PC-3 (cell line): ENCODE results near the gene PMF1. TPM values are rescaled to one million over a fixed set of nuclear protein-coding genes. Genes with fewer than 3 reads are reported as not detected.
A peak's percentile ranks its signal among the peaks of the same experiment; 100 is the strongest.

ENCODE experiments used
- ATAC-seq: fragments of 200-7000 bp; cut with Tn5 transposase; 2 replicates; pipeline ENCODE4 v1.9.1; 2020; ENCODE audit warnings: mild to moderate bottlenecking, moderate library complexity
- Bru-seq: library from RNA; stranded (reverse); fragments of 400-500 nt; gene quantifications from one replicate; lab custom pipeline; 2021; lab: Mats Ljungman, UMichigan
- BruChase-seq, 2 experiments: library from RNA; stranded (reverse); fragments of 400-500 nt; gene quantifications; one replicate each; lab custom pipeline; 2021; lab: Mats Ljungman, UMichigan
- BruUV-seq: library from RNA; stranded (reverse); fragments of 400-500 nt; replicated peaks from 2 replicates; lab custom pipeline; 2021; lab: Mats Ljungman, UMichigan
- CTCF ChIA-PET: fragments of 300-600 bp; sonication (Branson Sonifier 250); formaldehyde crosslinking; loops from one replicate; lab custom pipeline; 2022; ENCODE audit warnings: antibody characterized with exemption; lab: Charles Lee
- POLR2A ChIA-PET: fragments of 300-600 bp; sonication (Branson Sonifier 250); formaldehyde crosslinking; loops from one replicate; lab custom pipeline; 2022; ENCODE audit warnings: antibody characterized with exemption; ENCODE audit not compliant: unreplicated experiment; lab: Charles Lee
- DNase-seq: peaks from one replicate; pipeline ENCODE4 v3.0.0-alpha.2; 2015
- H2AFZ ChIP-seq: fragments of 300-600 bp; sonication (generic); 2 replicates; pipeline ENCODE4 v1.6.0; 2016; ENCODE audit warnings: antibody characterized with exemption, low read length
- H3F3A ChIP-seq: fragments of 300-600 bp; sonication (generic); one replicate; pipeline ENCODE4 v1.6.0; 2017; ENCODE audit warnings: antibody characterized with exemption, low read length, control low read depth, mild to moderate bottlenecking; ENCODE audit not compliant: unreplicated experiment
- H3K27ac ChIP-seq: fragments of 300-600 bp; sonication (generic); 2 replicates; pipeline ENCODE4 v1.5.1; 2016; ENCODE audit warnings: mild to moderate bottlenecking, low read length
- H3K27me3 ChIP-seq: fragments of 300-600 bp; sonication (generic); 2 replicates; pipeline ENCODE4 v1.6.1; 2016; ENCODE audit warnings: low read length, mixed read lengths
- H3K36me3 ChIP-seq: fragments of 300-600 bp; sonication (generic); 2 replicates; pipeline ENCODE4 v1.6.1; 2016; ENCODE audit warnings: low read depth, mixed run types, low read length, mixed read lengths
- H3K4me1 ChIP-seq: fragments of 300-600 bp; sonication (generic); 2 replicates; pipeline ENCODE4 v1.5.1; 2016; ENCODE audit warnings: low read length; ENCODE audit not compliant: insufficient read depth
- H3K4me2 ChIP-seq: fragments of 300-600 bp; sonication (generic); 2 replicates; pipeline ENCODE4 v1.6.0; 2016; ENCODE audit warnings: low read length
- H3K4me3 ChIP-seq: fragments of 300-600 bp; sonication (generic); 2 replicates; pipeline ENCODE4 v1.5.1; 2016; ENCODE audit warnings: mild to moderate bottlenecking, low read length, mixed read lengths
- H3K79me2 ChIP-seq: fragments of 300-600 bp; sonication (generic); 2 replicates; pipeline ENCODE4 v1.6.1; 2017; ENCODE audit warnings: low read length, mixed read lengths
- H3K9ac ChIP-seq: fragments of 300-600 bp; sonication (generic); 2 replicates; pipeline ENCODE4 v1.6.0; 2016; ENCODE audit warnings: mild to moderate bottlenecking, low read length
- H3K9me2 ChIP-seq: fragments of 300-600 bp; sonication (generic); replicated peaks from 2 replicates; pipeline ENCODE4 v1.6.1; 2016; ENCODE audit warnings: mixed run types, low read length, mixed read lengths
- H3K9me3 ChIP-seq: fragments of 300-600 bp; sonication (generic); 2 replicates; pipeline ENCODE4 v1.6.1; 2016; ENCODE audit warnings: low read length, mixed read lengths
- H4K20me1 ChIP-seq: fragments of 300-600 bp; sonication (generic); 2 replicates; pipeline ENCODE4 v1.6.1; 2016; ENCODE audit warnings: low read length, mixed read lengths
- CTCF ChIP-seq: fragments of 300-600 bp; sonication (generic); conservative IDR thresholded peaks from 2 replicates; pipeline ENCODE4 v1.5.1; 2017; ENCODE audit warnings: antibody characterized with exemption, low read depth, mild to moderate bottlenecking, low read length
- EZH2 ChIP-seq: fragments of 300-600 bp; sonication (generic); IDR thresholded peaks from one replicate; pipeline ENCODE4 v1.6.1; 2017; ENCODE audit warnings: antibody characterized with exemption, mild to moderate bottlenecking, low read length; ENCODE audit not compliant: unreplicated experiment
- EZH2phosphoT487 ChIP-seq: fragments of 300-600 bp; sonication (generic); IDR thresholded peaks from 2 replicates; pipeline ENCODE4 v1.6.1; 2018; ENCODE audit warnings: mild to moderate bottlenecking, antibody characterized with exemption, low read length, borderline replicate concordance
- intact Hi-C: fragments of 100-400 bp; cut with micrococcal nuclease; formaldehyde crosslinking; loops from 2 replicates; pipeline ENCODE4 v1.9.0; 2023
- long read RNA-seq: library from polyadenylated mRNA; unstranded; transcript quantifications from one replicate; pipeline ENCODE4 v2.0.0, GENCODE V29; 2021; ENCODE audit not compliant: unreplicated experiment
- total RNA-seq: library from RNA; depleted of rRNA; stranded (reverse); fragments of >200 nt; gene quantifications from 2 replicates; pipeline ENCODE4 v1.2.3, GENCODE V29; 2014; rRNA removed

PMF1 gene
- total RNA-seq (131 and 163 TPM in 2 replicates), Bru-seq, nascent RNA (percentile 88 among the genes with signal in this experiment), BruChase-seq, experiment 1, labeled RNA remaining after a 6-hour chase (percentile 94 among the genes with signal in this experiment), BruChase-seq, experiment 2, labeled RNA remaining after a 2-hour chase (percentile 91 among the genes with signal in this experiment)
- long read RNA-seq, transcript PMF1-202 (5 exons, 1,068 nt) = major isoform, 32 of 39 reads
- long read RNA-seq, partial matches to known transcripts = 2 of 39 reads
- long read RNA-seq, other reads (novel, unspliced or antisense) = 2 of 39 reads

GRCh38 chr1:156212833-156213643, at the start of gene PMF1:
Gene PMF1 (plus strand): TSS chr1:156213007. CDS start chr1:156213016, 9 bp downstream.
- ATAC-seq (peak; percentile 96), DNase-seq (peak; percentile 97)
- intact Hi-C loops = no loop called here
- POLR2A ChIA-PET = interaction anchor here (0.6 to 1.2 kb wide), 8 partner anchors 12 to 516 kb away, joined by 3 to 13 read pairs (median 4); partner anchors contain the start of gene SLC25A44
- TSS peak; percentile 80 for BruUV-seq
- Histone ChIP-seq H3K4me3 (peak within 1 kb of the TSS; percentile 84), H3K9me2 (no peaks in the 10 kb centered on the region), H3K27ac (peak within 1 kb of the TSS; percentile 85), H3K79me2 (peaks cover 22% of the 10 kb centered on the region), H3K4me2 (peak within 1 kb of the TSS; percentile 95), H3K9ac (peak within 1 kb of the TSS; percentile 93), H4K20me1 (no peaks in the 10 kb centered on the region), H3F3A (no peaks in the 10 kb centered on the region), H2AFZ (peak within 1 kb of the TSS; percentile 88), H3K36me3 (peaks cover 16% of the 10 kb centered on the region), H3K4me1 (peaks cover 23% of the 10 kb centered on the region), H3K27me3 (no peaks in the 10 kb centered on the region), H3K9me3 (no peaks in the 10 kb centered on the region)
- CTCF ChIA-PET = interaction anchor here (1.0 to 1.1 kb wide), 3 partner anchors 12 to 83 kb away, joined by 3 to 19 read pairs (median 13); no protein-coding TSS in a partner anchor
- no peak for TF ChIP-seq EZH2
- TF ChIP-seq EZH2phosphoT487 = no peak
- no peak for TF ChIP-seq CTCF

- Histone ChIP-seq H3F3A (no peaks in the 10 kb centered on the region), H3K4me2 (no peak overlapping the region), H3K9me3 (no peaks in the 10 kb centered on the region), H3K79me2 (no peaks in the 10 kb centered on the region), H3K27ac (no peak overlapping the region), H3K9ac (no peak overlapping the region), H4K20me1 (no peaks in the 10 kb centered on the region), H2AFZ (no peak overlapping the region), H3K4me1 (peaks cover 12% of the 10 kb centered on the region), H3K9me2 (no peaks in the 10 kb centered on the region), H3K36me3 (no peaks in the 10 kb centered on the region), H3K27me3 (no peaks in the 10 kb centered on the region), H3K4me3 (no peak overlapping the region)
- POLR2A ChIA-PET = interaction anchor here (0.6 kb wide), 2 partner anchors 49 to 160 kb away, joined by 7 to 10 read pairs; partner anchors contain the start of gene LMNA
- intact Hi-C loops = no loop called here
- CTCF ChIA-PET = interaction anchor here (0.7 to 0.8 kb wide), 2 partner anchors 61 to 160 kb away, joined by 3 read pairs; no protein-coding TSS in a partner anchor
- no peak for TF ChIP-seq CTCF
- TF ChIP-seq EZH2phosphoT487 = no peak
- TF ChIP-seq EZH2 = no peak
- ATAC-seq (no peak), DNase-seq (no peak)
- no TSS peak for BruUV-seq
Measured at GRCh38 chr1:156163712-156164111, 49.1 kb upstream of the PMF1 start.
